Activated B cell treated with CpG ODN at 0.5 μM for 24 hours (primary cell): ENCODE data around the gene AAK1. TPM values are rescaled to one million over a fixed set of nuclear protein-coding genes. Genes with fewer than 3 reads are reported as not detected.

Experiments
- ATAC-seq: fragments of 200-7000 bp; cut with Tn5 transposase; one replicate; pipeline ENCODE4 v1.10.0; 2021; ENCODE audit warnings: low read depth, mild to moderate bottlenecking, moderate library complexity
- CTCF ChIA-PET: fragments of 350-600 bp; sonication (Branson Sonifier 250); formaldehyde crosslinking; loops from one replicate; lab custom pipeline; 2021; ENCODE audit warnings: antibody characterized with exemption; lab: Charles Lee
- POLR2A ChIA-PET: fragments of 350-600 bp; sonication (Branson Sonifier 250); formaldehyde crosslinking; loops from one replicate; lab custom pipeline; 2021; ENCODE audit warnings: antibody characterized with exemption; lab: Charles Lee
- DNase-seq: peaks from one replicate; pipeline ENCODE4 v3.0.0; 2022
- H3K27ac Mint-ChIP-seq: one replicate; pipeline ENCODE4 v1.8.0; 2020; ENCODE audit warnings: mixed read lengths
- H3K27me3 Mint-ChIP-seq: one replicate; pipeline ENCODE4 v1.8.0; 2021; ENCODE audit warnings: mixed read lengths
- H3K36me3 Mint-ChIP-seq: one replicate; pipeline ENCODE4 v1.8.0; 2021; ENCODE audit warnings: low read depth, mixed read lengths
- H3K4me1 Mint-ChIP-seq: one replicate; pipeline ENCODE4 v1.8.0; 2021; ENCODE audit warnings: mixed read lengths
- H3K4me3 Mint-ChIP-seq: one replicate; pipeline ENCODE4 v1.8.0; 2020; ENCODE audit warnings: mild to moderate bottlenecking, mixed read lengths
- H3K9me3 Mint-ChIP-seq: one replicate; pipeline ENCODE4 v1.8.0; 2020; ENCODE audit warnings: mixed read lengths
- intact Hi-C: fragments of 100-400 bp; cut with micrococcal nuclease; formaldehyde crosslinking; loops from one replicate; pipeline ENCODE4 v1.15.1; 2024
- total RNA-seq: library from RNA; stranded (reverse); gene quantifications from 2 replicates; pipeline ENCODE4 v1.2.3, GENCODE V29; 2022
- TF ChIP-seq, protein P1 (sequence below): fragments of 200-600 bp; IDR thresholded peaks from one replicate; pipeline ENCODE4 v1.8.0; 2022; ENCODE audit warnings: antibody characterized with exemption, mild to moderate bottlenecking

The AAK1 gene
- total RNA-seq, 1 donor from 2014 or later: 4.7 TPM

DNA sequence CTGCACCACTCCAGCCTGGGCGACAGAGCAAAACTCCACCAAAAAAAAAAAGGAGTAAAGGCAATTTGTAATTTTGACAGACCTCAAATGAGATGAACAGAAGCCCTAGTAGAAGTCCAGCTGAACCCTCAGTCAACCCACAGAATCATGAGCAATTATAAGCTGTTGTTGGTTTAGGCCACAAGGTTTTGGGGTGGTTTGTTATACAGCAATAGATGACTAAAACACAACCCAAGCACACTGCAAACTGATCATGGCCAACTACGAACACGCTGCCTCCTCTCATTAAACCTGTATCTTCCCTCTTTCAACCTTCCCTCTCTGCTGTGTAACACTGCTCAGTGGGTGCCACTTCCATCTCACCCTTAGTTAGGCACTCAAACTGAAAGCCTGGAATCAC is 22.1 kb downstream of the AAK1 start:
- intact Hi-C loops: no loop called here
- Mint-ChIP-seq H3K27ac (no peak overlapping the region), H3K4me1 (peaks cover 3% of the 10 kb centered on the region), H3K36me3 (no peaks in the 10 kb centered on the region), H3K27me3 (no peaks in the 10 kb centered on the region), H3K4me3 (no peak overlapping the region), H3K9me3 (no peaks in the 10 kb centered on the region)
- ChIA-PET CTCF (no interaction called here), POLR2A (no interaction called here)
- TF ChIP-seq, protein P1, sequence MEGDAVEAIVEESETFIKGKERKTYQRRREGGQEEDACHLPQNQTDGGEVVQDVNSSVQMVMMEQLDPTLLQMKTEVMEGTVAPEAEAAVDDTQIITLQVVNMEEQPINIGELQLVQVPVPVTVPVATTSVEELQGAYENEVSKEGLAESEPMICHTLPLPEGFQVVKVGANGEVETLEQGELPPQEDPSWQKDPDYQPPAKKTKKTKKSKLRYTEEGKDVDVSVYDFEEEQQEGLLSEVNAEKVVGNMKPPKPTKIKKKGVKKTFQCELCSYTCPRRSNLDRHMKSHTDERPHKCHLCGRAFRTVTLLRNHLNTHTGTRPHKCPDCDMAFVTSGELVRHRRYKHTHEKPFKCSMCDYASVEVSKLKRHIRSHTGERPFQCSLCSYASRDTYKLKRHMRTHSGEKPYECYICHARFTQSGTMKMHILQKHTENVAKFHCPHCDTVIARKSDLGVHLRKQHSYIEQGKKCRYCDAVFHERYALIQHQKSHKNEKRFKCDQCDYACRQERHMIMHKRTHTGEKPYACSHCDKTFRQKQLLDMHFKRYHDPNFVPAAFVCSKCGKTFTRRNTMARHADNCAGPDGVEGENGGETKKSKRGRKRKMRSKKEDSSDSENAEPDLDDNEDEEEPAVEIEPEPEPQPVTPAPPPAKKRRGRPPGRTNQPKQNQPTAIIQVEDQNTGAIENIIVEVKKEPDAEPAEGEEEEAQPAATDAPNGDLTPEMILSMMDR: no peak
- DNase-seq (no peak), ATAC-seq (no peak)

DNA sequence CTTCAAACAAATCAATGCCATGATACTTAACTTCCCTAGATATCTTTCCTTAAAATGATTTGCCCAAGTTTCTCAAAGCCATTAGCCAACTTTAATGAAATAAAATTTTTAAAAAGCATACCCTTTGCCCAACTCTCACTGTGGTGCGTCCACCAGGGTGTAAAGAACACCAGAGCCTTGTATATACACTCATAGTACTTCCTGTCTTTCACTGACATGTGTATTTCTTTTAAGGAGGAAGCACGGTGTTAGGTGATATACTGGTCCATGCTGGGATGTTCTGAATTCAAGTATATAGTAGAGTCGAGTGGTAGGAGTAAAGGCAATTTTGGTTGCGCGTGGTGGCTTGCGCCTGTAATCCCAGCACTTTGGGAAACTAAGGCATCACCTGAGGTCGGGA is 22.7 kb downstream of the AAK1 start:
- H3K4me1 Mint-ChIP-seq: peaks cover 3% of the 10 kb centered on the region
- H3K9me3 Mint-ChIP-seq: no peaks in the 10 kb centered on the region
- ChIA-PET CTCF (no interaction called here), POLR2A (no interaction called here)
- no peak overlapping the region for H3K4me3 Mint-ChIP-seq
- TF ChIP-seq, protein P1: no peak
- ATAC-seq (no peak), DNase-seq (no peak)
- no peak overlapping the region for H3K27ac Mint-ChIP-seq
- H3K36me3 Mint-ChIP-seq: no peaks in the 10 kb centered on the region
- intact Hi-C loops: no loop called here
- H3K27me3 Mint-ChIP-seq: no peaks in the 10 kb centered on the region

DNA sequence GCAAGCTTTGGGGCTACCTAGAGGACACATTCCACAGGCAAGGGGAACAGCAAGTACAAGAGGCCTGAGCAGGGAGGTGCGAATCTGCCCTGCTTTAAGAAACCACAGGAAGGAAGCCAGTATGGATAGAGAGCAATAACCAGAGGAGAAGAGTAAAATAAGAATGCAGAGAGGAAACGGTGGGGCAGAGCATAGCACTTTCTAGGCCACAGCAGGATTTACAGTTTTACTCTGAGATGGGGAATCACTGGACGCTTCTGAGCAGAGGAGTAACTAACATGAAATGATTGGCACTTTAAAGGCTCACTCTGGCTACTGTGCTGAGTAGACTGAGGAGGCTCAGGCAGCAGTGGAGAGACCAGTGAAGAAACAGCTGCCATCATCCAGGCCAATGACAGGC is 23.8 kb downstream of the AAK1 start:
- Mint-ChIP-seq H3K9me3 (no peaks in the 10 kb centered on the region), H3K27ac (no peak overlapping the region), H3K36me3 (no peaks in the 10 kb centered on the region), H3K4me3 (no peak overlapping the region), H3K27me3 (no peaks in the 10 kb centered on the region), H3K4me1 (peaks cover 3% of the 10 kb centered on the region)
- DNase-seq (no peak), ATAC-seq (no peak)
- TF ChIP-seq, protein P1: no peak
- intact Hi-C loops: no loop called here
- POLR2A ChIA-PET: no interaction called here
- CTCF ChIA-PET: no interaction called here

DNA sequence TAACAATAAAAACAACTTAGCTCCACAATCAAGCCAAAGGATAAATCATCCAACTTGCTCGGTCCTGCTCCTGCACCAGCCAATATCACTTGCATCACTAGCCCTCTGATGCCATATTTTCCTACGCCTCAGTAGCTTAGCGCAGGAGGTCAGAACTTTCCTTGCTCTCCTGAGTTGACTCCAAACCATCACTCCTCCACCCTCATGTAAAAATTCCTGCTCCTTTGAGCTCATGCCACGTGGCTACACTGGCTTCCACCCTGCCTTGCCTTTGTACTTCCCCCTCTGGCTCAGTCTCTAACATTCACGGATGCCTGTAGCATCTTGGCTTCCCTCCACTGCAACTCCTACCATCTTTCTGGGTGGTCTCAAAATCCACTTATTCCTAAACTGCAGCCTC is 25.2 kb downstream of the AAK1 start:
- ChIA-PET POLR2A (no interaction called here), CTCF (interaction anchor here (1.3 kb wide), 1 partner anchor 53 kb away, joined by 5 read pairs; no protein-coding TSS in a partner anchor)
- peaks cover 3% of the 10 kb centered on the region for H3K4me1 Mint-ChIP-seq
- no peaks in the 10 kb centered on the region for H3K36me3 Mint-ChIP-seq
- no peak for ATAC-seq
- no peak for DNase-seq
- TF ChIP-seq, protein P1: no peak
- H3K27ac Mint-ChIP-seq: no peak overlapping the region
- H3K27me3 Mint-ChIP-seq: no peaks in the 10 kb centered on the region
- intact Hi-C loops: no loop called here
- no peaks in the 10 kb centered on the region for H3K9me3 Mint-ChIP-seq
- no peak overlapping the region for H3K4me3 Mint-ChIP-seq

DNA sequence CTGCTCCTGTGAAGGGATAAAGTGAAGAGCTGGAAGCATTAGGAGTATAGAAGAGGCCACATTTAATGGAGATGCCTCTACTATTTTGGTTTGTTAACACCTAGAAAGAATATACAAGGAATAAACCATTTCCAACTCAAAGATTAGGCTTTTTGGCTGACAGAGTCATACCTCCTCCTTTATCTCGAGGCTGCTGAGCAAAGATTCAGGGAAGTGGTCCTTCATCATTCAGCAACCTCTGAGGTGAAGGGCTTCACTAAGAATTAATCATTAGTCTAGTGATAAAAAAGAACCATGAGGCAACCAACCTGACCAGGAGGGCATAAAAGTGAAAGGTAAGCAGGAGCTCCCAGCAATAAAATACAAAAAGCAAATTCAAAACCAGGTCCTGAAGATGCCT is 25.8 kb downstream of the AAK1 start:
- intact Hi-C loops: no loop called here
- no peak for DNase-seq
- Mint-ChIP-seq H3K36me3 (no peaks in the 10 kb centered on the region), H3K27me3 (no peaks in the 10 kb centered on the region), H3K27ac (no peak overlapping the region), H3K9me3 (no peaks in the 10 kb centered on the region), H3K4me1 (peaks cover 3% of the 10 kb centered on the region), H3K4me3 (no peak overlapping the region)
- ATAC-seq: no peak
- CTCF ChIA-PET: interaction anchor here (1.3 kb wide), 1 partner anchor 53 kb away, joined by 5 read pairs; no protein-coding TSS in a partner anchor
- POLR2A ChIA-PET: no interaction called here
- TF ChIP-seq, protein P1: no peak
